MM.1S (cell line): ENCODE results near the gene MAGED2.

Experiments used
- DNase-seq: peaks from one replicate; pipeline ENCODE4 v3.0.0-alpha.2; 2015
- H2AFZ ChIP-seq: fragments of 300-600 bp; sonication (generic); 2 replicates; pipeline ENCODE4 v1.6.0; 2016; ENCODE audit warnings: antibody characterized with exemption, low read length
- H3F3A ChIP-seq: fragments of 300-600 bp; sonication (generic); 2 replicates; pipeline ENCODE4 v1.6.1; 2016; ENCODE audit warnings: mild to moderate bottlenecking, antibody characterized with exemption, low read length, moderate library complexity, mixed read lengths; ENCODE audit not compliant: insufficient read depth
- H3K27ac ChIP-seq: fragments of 300-600 bp; sonication (generic); 2 replicates; pipeline ENCODE4 v1.5.1; 2016; ENCODE audit warnings: mild to moderate bottlenecking, low read length
- H3K27me3 ChIP-seq: fragments of 300-600 bp; sonication (generic); replicated peaks from 2 replicates; pipeline ENCODE4 v1.6.0; 2016; ENCODE audit warnings: low read length; ENCODE audit not compliant: insufficient read depth
- H3K36me3 ChIP-seq: fragments of 300-600 bp; sonication (generic); replicated peaks from 2 replicates; pipeline ENCODE4 v1.6.1; 2016; ENCODE audit warnings: mild to moderate bottlenecking, low read length, mixed read lengths; ENCODE audit not compliant: insufficient read depth
- H3K4me1 ChIP-seq: fragments of 300-600 bp; sonication (generic); 2 replicates; pipeline ENCODE4 v1.6.1; 2016; ENCODE audit warnings: low read length, mixed read lengths
- H3K4me2 ChIP-seq: fragments of 300-600 bp; sonication (generic); 2 replicates; pipeline ENCODE4 v1.6.0; 2016; ENCODE audit warnings: low read depth, low read length
- H3K4me3 ChIP-seq: fragments of 300-600 bp; sonication (generic); 2 replicates; pipeline ENCODE4 v1.5.1; 2016; ENCODE audit warnings: low read length, mixed read lengths
- H3K79me2 ChIP-seq: fragments of 300-600 bp; sonication (generic); 2 replicates; pipeline ENCODE4 v1.6.1; 2016; ENCODE audit warnings: mixed run types, low read length, mixed read lengths
- H3K9ac ChIP-seq: fragments of 300-600 bp; sonication (generic); 2 replicates; pipeline ENCODE4 v1.6.1; 2016; ENCODE audit warnings: low read length, mixed read lengths
- H3K9me2 ChIP-seq: fragments of 300-600 bp; sonication (generic); replicated peaks from 2 replicates; pipeline ENCODE4 v1.6.1; 2016; ENCODE audit warnings: mild to moderate bottlenecking, low read length, mixed read lengths; ENCODE audit not compliant: insufficient read depth
- H3K9me3 ChIP-seq: fragments of 300-600 bp; sonication (generic); replicated peaks from 2 replicates; pipeline ENCODE4 v1.6.1; 2016; ENCODE audit warnings: mild to moderate bottlenecking, low read length, mixed read lengths; ENCODE audit not compliant: insufficient read depth
- H4K20me1 ChIP-seq: fragments of 300-600 bp; sonication (generic); 2 replicates; pipeline ENCODE4 v1.6.1; 2016; ENCODE audit warnings: mild to moderate bottlenecking, low read length, moderate library complexity, mixed read lengths; ENCODE audit not compliant: insufficient read depth
- EZH2 ChIP-seq: fragments of 300-600 bp; sonication (generic); optimal IDR thresholded peaks from 2 replicates; pipeline ENCODE3; 2017; ENCODE audit warnings: low read depth, mild to moderate bottlenecking, antibody characterized with exemption, low read length, mixed read lengths
- EZH2phosphoT487 ChIP-seq: fragments of 300-600 bp; sonication (generic); IDR thresholded peaks from 2 replicates; pipeline ENCODE4 v1.6.1; 2018; ENCODE audit warnings: antibody characterized with exemption, low read length
- TF ChIP-seq, protein P1 (sequence below): fragments of 300-600 bp; sonication (generic); IDR thresholded peaks from 2 replicates; pipeline ENCODE4 v1.5.1; 2016; ENCODE audit warnings: antibody characterized with exemption, low read length, mixed read lengths

MAGED2 gene

DNA sequence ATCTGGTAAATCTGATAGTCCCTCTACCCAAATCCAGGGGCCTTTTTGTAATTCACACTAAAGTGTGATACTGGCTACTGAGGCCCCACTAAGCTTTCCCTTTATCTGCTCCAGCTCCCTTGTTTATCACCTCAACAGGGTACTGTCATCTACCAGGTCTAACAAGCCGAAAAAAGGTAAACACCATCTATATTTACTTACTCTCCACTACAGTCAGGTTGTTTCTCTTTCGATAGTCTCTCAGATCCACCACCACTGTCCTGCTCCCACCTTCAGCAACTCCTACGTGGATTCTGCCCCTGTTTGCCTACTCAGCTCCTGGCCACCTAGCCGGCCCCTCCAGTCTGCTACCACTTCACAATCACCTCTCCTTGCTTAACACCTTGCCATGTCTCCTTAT, 12.8 kb upstream of the MAGED2 start:
- Histone ChIP-seq H3K36me3 (no peaks in the 10 kb centered on the region), H3K9me2 (no peaks in the 10 kb centered on the region), H3K9ac (no peak overlapping the region), H3K4me2 (no peak overlapping the region), H3K4me3 (no peak overlapping the region), H3K4me1 (no peaks in the 10 kb centered on the region), H3K27ac (no peak overlapping the region), H2AFZ (no peak overlapping the region), H3K27me3 (no peaks in the 10 kb centered on the region), H3K9me3 (no peaks in the 10 kb centered on the region), H4K20me1 (no peaks in the 10 kb centered on the region), H3F3A (no peaks in the 10 kb centered on the region), H3K79me2 (no peaks in the 10 kb centered on the region)
- TF ChIP-seq EZH2, result no peak
- TF ChIP-seq EZH2phosphoT487, result no peak
- TF ChIP-seq, protein P1, sequence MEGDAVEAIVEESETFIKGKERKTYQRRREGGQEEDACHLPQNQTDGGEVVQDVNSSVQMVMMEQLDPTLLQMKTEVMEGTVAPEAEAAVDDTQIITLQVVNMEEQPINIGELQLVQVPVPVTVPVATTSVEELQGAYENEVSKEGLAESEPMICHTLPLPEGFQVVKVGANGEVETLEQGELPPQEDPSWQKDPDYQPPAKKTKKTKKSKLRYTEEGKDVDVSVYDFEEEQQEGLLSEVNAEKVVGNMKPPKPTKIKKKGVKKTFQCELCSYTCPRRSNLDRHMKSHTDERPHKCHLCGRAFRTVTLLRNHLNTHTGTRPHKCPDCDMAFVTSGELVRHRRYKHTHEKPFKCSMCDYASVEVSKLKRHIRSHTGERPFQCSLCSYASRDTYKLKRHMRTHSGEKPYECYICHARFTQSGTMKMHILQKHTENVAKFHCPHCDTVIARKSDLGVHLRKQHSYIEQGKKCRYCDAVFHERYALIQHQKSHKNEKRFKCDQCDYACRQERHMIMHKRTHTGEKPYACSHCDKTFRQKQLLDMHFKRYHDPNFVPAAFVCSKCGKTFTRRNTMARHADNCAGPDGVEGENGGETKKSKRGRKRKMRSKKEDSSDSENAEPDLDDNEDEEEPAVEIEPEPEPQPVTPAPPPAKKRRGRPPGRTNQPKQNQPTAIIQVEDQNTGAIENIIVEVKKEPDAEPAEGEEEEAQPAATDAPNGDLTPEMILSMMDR, result no peak
- no peak for DNase-seq

DNA sequence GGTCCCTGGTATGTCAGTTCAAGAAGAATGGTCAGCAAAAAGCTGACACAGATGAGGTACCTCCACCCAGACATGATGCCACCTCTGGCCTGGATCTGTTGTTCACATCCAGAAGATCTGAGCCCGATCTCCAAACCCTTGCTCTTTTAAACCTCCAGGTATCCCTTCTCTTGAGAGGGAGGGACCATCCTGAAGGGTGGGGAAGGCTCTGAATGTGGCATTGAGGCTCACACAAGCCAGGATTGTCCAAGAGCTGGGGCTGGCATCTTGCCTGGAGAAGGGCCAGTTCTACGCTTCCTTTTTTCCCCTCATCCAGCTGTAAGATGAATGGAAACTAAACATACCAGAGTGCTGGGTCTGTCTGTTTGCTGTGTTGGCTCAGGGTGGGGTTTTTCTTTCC, 9.4 kb upstream of the MAGED2 start, which contains the start of gene ITIH6:
Gene ITIH6, minus strand, starts transcription at position 119 of the 400 bp plus-strand sequence. Its CDS starts 45 bp downstream, at position 74.
- Histone ChIP-seq H4K20me1 (no peaks in the 10 kb centered on the region), H3K27ac (no peak within 1 kb of the TSS), H3K79me2 (no peaks in the 10 kb centered on the region), H3K4me3 (no peak within 1 kb of the TSS), H3K36me3 (no peaks in the 10 kb centered on the region), H3K9ac (no peak within 1 kb of the TSS), H2AFZ (no peak within 1 kb of the TSS), H3F3A (no peaks in the 10 kb centered on the region), H3K9me3 (no peaks in the 10 kb centered on the region), H3K9me2 (no peaks in the 10 kb centered on the region), H3K4me1 (no peaks in the 10 kb centered on the region), H3K4me2 (no peak within 1 kb of the TSS), H3K27me3 (no peaks in the 10 kb centered on the region)
- TF ChIP-seq EZH2 (no peak), EZH2phosphoT487 (no peak)
- TF ChIP-seq, protein P1, result no peak
- DNase-seq, result no peak

DNA sequence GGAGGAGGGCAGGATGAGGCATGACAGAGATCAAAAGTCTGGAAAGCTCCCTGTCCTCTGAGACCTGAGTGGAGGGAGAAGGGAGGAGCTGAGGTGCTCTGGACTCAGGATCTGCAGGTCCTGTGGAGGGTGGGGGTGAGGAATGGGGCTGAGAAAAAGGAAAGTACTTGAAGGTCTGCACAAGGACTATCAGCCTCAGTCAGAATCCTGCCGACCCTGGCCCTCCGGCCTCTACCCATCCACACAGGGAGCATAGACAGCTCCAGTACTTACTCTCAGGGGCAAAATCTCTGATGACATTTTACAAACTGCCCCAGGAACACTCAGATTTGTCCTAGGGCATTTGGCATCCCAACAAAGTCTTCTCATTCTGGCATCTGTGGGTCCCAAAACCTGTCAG, 8.5 kb upstream of the MAGED2 start:
- Histone ChIP-seq H3K27ac (no peak overlapping the region), H3K9ac (no peak overlapping the region), H3F3A (no peaks in the 10 kb centered on the region), H3K4me2 (no peak overlapping the region), H3K4me1 (no peaks in the 10 kb centered on the region), H4K20me1 (no peaks in the 10 kb centered on the region), H3K79me2 (no peaks in the 10 kb centered on the region), H3K36me3 (no peaks in the 10 kb centered on the region), H3K27me3 (no peaks in the 10 kb centered on the region), H3K4me3 (no peak overlapping the region), H3K9me2 (no peaks in the 10 kb centered on the region), H2AFZ (no peak overlapping the region), H3K9me3 (no peaks in the 10 kb centered on the region)
- TF ChIP-seq, protein P1, result no peak
- TF ChIP-seq EZH2phosphoT487 (no peak), EZH2 (no peak)
- DNase-seq, result no peak
